ENCODE results near the gene CCNT1. TPM values are rescaled to one million over a fixed set of nuclear protein-coding genes. Genes with fewer than 3 reads are reported as not detected.

CCNT1 gene
- total and polyA plus RNA-seq, 2 experiments from 2014 or later, result 12.8 to 33.6 TPM

- TF ChIP-seq ZNF331 (CRISPR knock-in tag; IDR thresholded peaks at IDR 0.05; ENCODE audit: low read depth) (no peak), POLR2AphosphoS5 (IDR thresholded peaks at IDR 0.05; ENCODE audit: low read depth) (no peak), NANOG (IDR thresholded peaks at IDR 0.05; ENCODE audit: borderline replicate concordance) (no peak), STAT1 (IDR thresholded peaks at IDR 0.05; ENCODE audit: unreplicated experiment) (no peak), REST (IDR thresholded peaks at IDR 0.05; ENCODE audit: unreplicated experiment) (no peak)
These were observed 47.5 kb downstream of the CCNT1 start (continued) for GRCh38 chr12:48668996-48669395.

- no peak overlapping the region for H3K4me3 ChIP-seq
- no peak for TF ChIP-seq CREB1 (CRISPR knock-in tag; IDR thresholded peaks at IDR 0.05; ENCODE audit: low read depth)
- no peaks in the 10 kb centered on the region for H3K9me2 ChIP-seq (ENCODE audit: insufficient read depth)
- peaks cover 28% of the 10 kb centered on the region for H3K79me2 ChIP-seq (replicated peaks; ENCODE audit: insufficient read depth)
- 0 out of 2 replicates have a peak, but pooled peaks cover 4% of the 10 kb centered on the region for H3F3A ChIP-seq (replicated peaks; ENCODE audit: low read depth)
- no peak overlapping the region for H3K27ac ChIP-seq (ENCODE audit: low read depth)
- H3K36me3 Mint-ChIP-seq (ENCODE audit: low read depth), result peaks cover 85% of the 10 kb centered on the region
- H3K4me1 Mint-ChIP-seq, result no peaks in the 10 kb centered on the region
- H3K4me3 Mint-ChIP-seq, result no peak overlapping the region
- no peak for ATAC-seq
- H3K27ac Mint-ChIP-seq, result no peak overlapping the region
- peaks cover 79% of the 10 kb centered on the region for H3K36me3 ChIP-seq (ENCODE audit: insufficient read depth)
- no peaks in the 10 kb centered on the region for H3K9me3 Mint-ChIP-seq
- no peak for DNase-seq (ENCODE audit: low spot score)
- H3K27me3 ChIP-seq (ENCODE audit: insufficient read depth), result no peaks in the 10 kb centered on the region
- peaks cover 2% of the 10 kb centered on the region for H3K27me3 Mint-ChIP-seq (ENCODE audit: insufficient read depth, low read depth, poor library complexity)
- H3K4me1 ChIP-seq (ENCODE audit: insufficient read depth), result no peaks in the 10 kb centered on the region
- H3K4me2 ChIP-seq, result no peak overlapping the region
- H2AFZ ChIP-seq, result no peak overlapping the region
- H4K20me1 ChIP-seq (replicated peaks; ENCODE audit: insufficient read depth), result peaks cover 13% of the 10 kb centered on the region
These were observed 56.6 kb downstream of the CCNT1 start for GRCh38 chr12:48659863-48660262.

GRCh38 chr12:48651681-48652080, 64.8 kb downstream of the CCNT1 start:
- no peaks in the 10 kb centered on the region for H3K9me2 ChIP-seq (ENCODE audit: insufficient read depth)
- H3K27me3 ChIP-seq (ENCODE audit: insufficient read depth), result no peaks in the 10 kb centered on the region
- Mint-ChIP-seq H3K4me3 (no peak overlapping the region), H3K27me3 (ENCODE audit: insufficient read depth, low read depth, poor library complexity) (no peaks in the 10 kb centered on the region), H3K36me3 (ENCODE audit: low read depth) (peaks cover 56% of the 10 kb centered on the region), H3K27ac (no peak overlapping the region), H3K9me3 (no peaks in the 10 kb centered on the region), H3K4me1 (0 out of 3 replicates have a peak, but pooled peaks cover 3% of the 10 kb centered on the region)
- no peaks in the 10 kb centered on the region for H3K79me2 ChIP-seq (replicated peaks; ENCODE audit: insufficient read depth)
- no peak overlapping the region for H2AFZ ChIP-seq
- H3K4me3 ChIP-seq, result no peak overlapping the region
- H3K36me3 ChIP-seq (ENCODE audit: insufficient read depth), result peaks cover 35% of the 10 kb centered on the region
- peak overlapping the region; percentile 42 for H3K27ac ChIP-seq (ENCODE audit: low read depth)
- no peak overlapping the region for H3K4me2 ChIP-seq
- no peaks in the 10 kb centered on the region for H3K4me1 ChIP-seq (ENCODE audit: insufficient read depth)
- DNase-seq (ENCODE audit: low spot score) (no peak), ATAC-seq (peak; percentile 30; the same call in 1 of the 3 replicates)
- peaks cover 13% of the 10 kb centered on the region for H4K20me1 ChIP-seq (replicated peaks; ENCODE audit: insufficient read depth)
- no peaks in the 10 kb centered on the region for H3F3A ChIP-seq (replicated peaks; ENCODE audit: low read depth)
- TF ChIP-seq ZNF462 (CRISPR knock-in tag; IDR thresholded peaks at IDR 0.05), result no peak
- TF ChIP-seq CREB1 (CRISPR knock-in tag; IDR thresholded peaks at IDR 0.05; ENCODE audit: low read depth), result no peak
- no peak for TF ChIP-seq NANOG (IDR thresholded peaks at IDR 0.05; ENCODE audit: borderline replicate concordance)
- TF ChIP-seq EZH2 (IDR thresholded peaks at IDR 0.05; ENCODE audit: low read depth, unreplicated experiment), result no peak
- TF ChIP-seq POLR2AphosphoS5 (IDR thresholded peaks at IDR 0.05; ENCODE audit: low read depth), result no peak
- TF ChIP-seq ZNF114 (CRISPR knock-in tag; IDR thresholded peaks at IDR 0.05), result no peak
- no peak for TF ChIP-seq ETS1 (IDR thresholded peaks at IDR 0.05)

Measured in GM23338 (cell line).